WTC11 (cell line): ENCODE results near the gene KRT82. TPM values are rescaled to one million over a fixed set of nuclear protein-coding genes. Genes with fewer than 3 reads are reported as not detected.
A peak's percentile ranks its signal among the peaks of the same experiment; 100 is the strongest.

Experiments
- ATAC-seq: fragments of 200-7000 bp; cut with Tn5 transposase; 2 replicates; pipeline ENCODE4 v1.10.0; 2021; ENCODE audit warnings: mild to moderate bottlenecking, moderate library complexity
- CTCF ChIA-PET: fragments of 300-600 bp; sonication (Branson Sonifier 250); formaldehyde crosslinking; loops from one replicate; lab custom pipeline; 2021; ENCODE audit warnings: antibody characterized with exemption; lab: Charles Lee
- POLR2A ChIA-PET: fragments of 350-600 bp; sonication (Branson Sonifier 250); formaldehyde crosslinking; loops from one replicate; lab custom pipeline; 2021; ENCODE audit warnings: antibody characterized with exemption; lab: Charles Lee
- DNase-seq: peaks from one replicate; pipeline ENCODE4 v3.0.0; 2021; ENCODE audit warnings: low spot score
- H3K27ac Mint-ChIP-seq: 2 replicates; pipeline ENCODE4 v1.8.0; 2021; ENCODE audit warnings: mixed read lengths
- H3K27me3 Mint-ChIP-seq: 2 replicates; pipeline ENCODE4 v1.8.0; 2021; ENCODE audit warnings: low read depth, mild to moderate bottlenecking, moderate library complexity, mixed read lengths
- H3K36me3 Mint-ChIP-seq: 2 replicates; pipeline ENCODE4 v1.8.0; 2021; ENCODE audit warnings: mixed read lengths
- H3K4me1 Mint-ChIP-seq: 2 replicates; pipeline ENCODE4 v1.8.0; 2022; ENCODE audit warnings: mixed read lengths
- H3K4me3 Mint-ChIP-seq: 2 replicates; pipeline ENCODE4 v1.8.0; 2021; ENCODE audit warnings: mild to moderate bottlenecking, moderate library complexity, mixed read lengths
- H3K9me3 Mint-ChIP-seq: 2 replicates; pipeline ENCODE4 v1.8.0; 2021; ENCODE audit warnings: mixed read lengths
- AR ChIP-seq: fragments of 250-450 bp; sonication (Bioruptor Pico); IDR thresholded peaks from 2 replicates; pipeline ENCODE4 v1.9.0; 2021; ENCODE audit warnings: mild to moderate bottlenecking
- ATF1 ChIP-seq: sonication (generic); formaldehyde crosslinking; IDR thresholded peaks from 2 replicates; pipeline ENCODE4 v1.8.1; 2023; ENCODE audit warnings: mild to moderate bottlenecking, moderate library complexity, missing genetic modification reagents
- ATF3 ChIP-seq: sonication (generic); formaldehyde crosslinking; conservative IDR thresholded peaks from 2 replicates; pipeline ENCODE4 v1.8.1; 2022; ENCODE audit warnings: mild to moderate bottlenecking, missing genetic modification reagents
- CBFB ChIP-seq: sonication (generic); formaldehyde crosslinking; IDR thresholded peaks from 2 replicates; pipeline ENCODE4 v1.8.1; 2022; ENCODE audit warnings: mild to moderate bottlenecking, low read depth, missing genetic modification reagents
- E2F1 ChIP-seq: sonication (generic); formaldehyde crosslinking; IDR thresholded peaks from 2 replicates; pipeline ENCODE4 v1.8.0; 2022; ENCODE audit warnings: mild to moderate bottlenecking, missing genetic modification reagents
- FOXK1 ChIP-seq: sonication (generic); formaldehyde crosslinking; IDR thresholded peaks from 2 replicates; pipeline ENCODE4 v1.8.0; 2022; ENCODE audit warnings: mild to moderate bottlenecking, moderate library complexity, missing genetic modification reagents
- GABPB1 ChIP-seq: sonication (generic); formaldehyde crosslinking; IDR thresholded peaks from 2 replicates; pipeline ENCODE4 v1.8.1; 2023; ENCODE audit warnings: mild to moderate bottlenecking, missing genetic modification reagents
- GRHL2 ChIP-seq: fragments of 250-450 bp; sonication (Bioruptor Pico); IDR thresholded peaks from 2 replicates; pipeline ENCODE4 v1.8.0; 2022; ENCODE audit warnings: mild to moderate bottlenecking, moderate library complexity; ENCODE audit not compliant: insufficient replicate concordance, severe bottlenecking
- HMGA2 ChIP-seq: fragments of 250-450 bp; sonication (Bioruptor Pico); IDR thresholded peaks from 2 replicates; pipeline ENCODE4 v1.4.0; 2021; ENCODE audit warnings: mild to moderate bottlenecking, moderate library complexity
- KAT7 ChIP-seq: sonication (generic); formaldehyde crosslinking; IDR thresholded peaks from 2 replicates; pipeline ENCODE4 v1.8.1; 2023; ENCODE audit warnings: missing genetic modification reagents, mild to moderate bottlenecking, borderline replicate concordance
- MAX ChIP-seq: sonication (generic); formaldehyde crosslinking; IDR thresholded peaks from 2 replicates; pipeline ENCODE4 v1.8.0; 2022; ENCODE audit warnings: mild to moderate bottlenecking, missing genetic modification reagents
- MXD4 ChIP-seq: fragments of 250-450 bp; sonication (Bioruptor Pico); IDR thresholded peaks from 2 replicates; pipeline ENCODE4 v1.8.0; 2021; ENCODE audit warnings: mild to moderate bottlenecking, moderate library complexity, borderline replicate concordance
- NFATC4 ChIP-seq: fragments of 250-450 bp; sonication (Bioruptor Pico); IDR thresholded peaks from 2 replicates; pipeline ENCODE4 v1.9.0; 2021; ENCODE audit warnings: mild to moderate bottlenecking
- NFYB ChIP-seq: sonication (generic); formaldehyde crosslinking; conservative IDR thresholded peaks from 2 replicates; pipeline ENCODE4 v1.8.0; 2022; ENCODE audit warnings: low read depth, missing genetic modification reagents
- NR2C2 ChIP-seq: sonication (generic); formaldehyde crosslinking; IDR thresholded peaks from 2 replicates; pipeline ENCODE4 v1.8.0; 2022; ENCODE audit warnings: mild to moderate bottlenecking, missing genetic modification reagents
- PREB ChIP-seq: sonication (generic); formaldehyde crosslinking; IDR thresholded peaks from 2 replicates; pipeline ENCODE4 v1.8.1; 2022; ENCODE audit warnings: mild to moderate bottlenecking, missing genetic modification reagents, moderate library complexity, borderline replicate concordance
- RELA ChIP-seq: sonication (generic); formaldehyde crosslinking; IDR thresholded peaks from 2 replicates; pipeline ENCODE4 v1.8.1; 2022; ENCODE audit warnings: missing genetic modification reagents, mild to moderate bottlenecking, borderline replicate concordance
- RORB ChIP-seq: fragments of 250-450 bp; sonication (Bioruptor Pico); IDR thresholded peaks from 2 replicates; pipeline ENCODE4 v1.9.0; 2021; ENCODE audit warnings: mild to moderate bottlenecking
- SMAD4 ChIP-seq: sonication (generic); formaldehyde crosslinking; IDR thresholded peaks from 2 replicates; pipeline ENCODE4 v1.8.0; 2022; ENCODE audit warnings: mild to moderate bottlenecking, missing genetic modification reagents
- TEAD4 ChIP-seq: sonication (generic); formaldehyde crosslinking; IDR thresholded peaks from 2 replicates; pipeline ENCODE4 v1.8.0; 2022; ENCODE audit warnings: mild to moderate bottlenecking, missing genetic modification reagents
- ZBTB21 ChIP-seq: sonication (generic); formaldehyde crosslinking; IDR thresholded peaks from 2 replicates; pipeline ENCODE4 v1.8.1; 2023; ENCODE audit warnings: mild to moderate bottlenecking, missing genetic modification reagents, borderline replicate concordance
- ZNF512 ChIP-seq: sonication (generic); formaldehyde crosslinking; IDR thresholded peaks from 2 replicates; pipeline ENCODE4 v1.8.1; 2022; ENCODE audit warnings: missing genetic modification reagents, borderline replicate concordance
- ZSCAN18 ChIP-seq: fragments of 250-450 bp; sonication (Bioruptor Pico); IDR thresholded peaks from 2 replicates; pipeline ENCODE4 v2.1.2; 2022; ENCODE audit warnings: mild to moderate bottlenecking, moderate library complexity
- total RNA-seq: library from RNA; stranded (reverse); gene quantifications from 3 replicates; pipeline ENCODE4 v1.2.3, GENCODE V29; 2021

KRT82 gene
- total RNA-seq, 1 experiment from 2014 or later: not detected

- ATAC-seq (no peak), DNase-seq (no peak)
- POLR2A ChIA-PET: no interaction called here
- H3K4me1 Mint-ChIP-seq: peaks cover 22% of the 10 kb centered on the region
- CTCF ChIA-PET: interaction anchor here (0.8 kb wide), 1 partner anchor 249 kb away, joined by 3 read pairs; no protein-coding TSS in a partner anchor
- no peak overlapping the region for H3K4me3 Mint-ChIP-seq
- no peak overlapping the region for H3K27ac Mint-ChIP-seq
- H3K9me3 Mint-ChIP-seq: peaks cover 13% of the 10 kb centered on the region
- peaks cover 8% of the 10 kb centered on the region for H3K36me3 Mint-ChIP-seq
- TF ChIP-seq NR2C2 (CRISPR knock-in tag): no peak
- no peak for TF ChIP-seq MAX (CRISPR knock-in tag)
- TF ChIP-seq GABPB1: no peak
- no peak for TF ChIP-seq RELA (CRISPR knock-in tag)
- H3K27me3 Mint-ChIP-seq: no peaks in the 10 kb centered on the region; the same call in 1 of the 2 replicates
These were observed 37.8 kb upstream of the KRT82 start for GRCh38 chr12:52443966-52444365.

- ATAC-seq: peak; percentile 96
- Mint-ChIP-seq H3K4me1 (peaks cover 22% of the 10 kb centered on the region), H3K4me3 (no peak overlapping the region; the same call in 1 of the 2 replicates), H3K27ac (peak overlapping the region; percentile 43), H3K27me3 (no peaks in the 10 kb centered on the region), H3K9me3 (no peaks in the 10 kb centered on the region), H3K36me3 (no peaks in the 10 kb centered on the region)
- no peak for TF ChIP-seq ZBTB21 (CRISPR knock-in tag)
- no peak for TF ChIP-seq SMAD4 (CRISPR knock-in tag)
- TF ChIP-seq NFYB: no peak
- TF ChIP-seq KAT7 (CRISPR knock-in tag): no peak
- CTCF ChIA-PET: interaction anchor here (0.6 to 1.6 kb wide), 17 partner anchors 9 to 538 kb away, joined by 3 to 24 read pairs (median 4); partner anchors contain the start of gene KRT75
- POLR2A ChIA-PET: no interaction called here
- DNase-seq: peak; percentile 60
These were observed 36.5 kb upstream of the KRT82 start for GRCh38 chr12:52442600-52443061.

- no peak for DNase-seq
- ChIA-PET POLR2A (no interaction called here), CTCF (interaction anchor here (1.3 to 1.9 kb wide), 3 partner anchors 18 to 539 kb away, joined by 3 to 6 read pairs (median 6); no protein-coding TSS in a partner anchor)
- Mint-ChIP-seq H3K27me3 (no peaks in the 10 kb centered on the region), H3K4me3 (no peak overlapping the region), H3K36me3 (no peaks in the 10 kb centered on the region), H3K27ac (no peak overlapping the region), H3K9me3 (no peaks in the 10 kb centered on the region), H3K4me1 (peaks cover 22% of the 10 kb centered on the region)
- ATAC-seq: no peak
- no peak for TF ChIP-seq ZSCAN18 (CRISPR knock-in tag)
- TF ChIP-seq CBFB: no peak
- no peak for TF ChIP-seq PREB
- TF ChIP-seq ATF3 (CRISPR knock-in tag): no peak
- no peak for TF ChIP-seq E2F1 (CRISPR knock-in tag)
- TF ChIP-seq TEAD4 (CRISPR knock-in tag): no peak
- no peak for TF ChIP-seq HMGA2 (CRISPR knock-in tag)
- no peak for TF ChIP-seq MXD4
- TF ChIP-seq AR (CRISPR knock-in tag): no peak
- no peak for TF ChIP-seq GRHL2 (CRISPR knock-in tag)
- TF ChIP-seq RORB: no peak
- no peak for TF ChIP-seq KAT7 (CRISPR knock-in tag)
- TF ChIP-seq SMAD4 (CRISPR knock-in tag): no peak
- no peak for TF ChIP-seq NFATC4 (CRISPR knock-in tag)
- no peak for TF ChIP-seq ATF1 (CRISPR knock-in tag)
- no peak for TF ChIP-seq FOXK1 (CRISPR knock-in tag)
- TF ChIP-seq ZNF512 (CRISPR knock-in tag): no peak
These were observed 35.3 kb upstream of the KRT82 start for GRCh38 chr12:52441320-52441911.
